H1 (cell line): Measurements from ENCODE around the gene FRY. TPM values are rescaled to one million over a fixed set of nuclear protein-coding genes. Genes with fewer than 3 reads are reported as not detected.

Experiments
- CTCF ChIA-PET: fragments of 300-600 bp; sonication (Branson Sonifier 250); formaldehyde crosslinking; loops from one replicate; lab custom pipeline; 2021; ENCODE audit not compliant: partially characterized antibody; lab: Charles Lee
- POLR2A ChIA-PET: fragments of 300-600 bp; sonication (Branson Sonifier 250); formaldehyde crosslinking; loops from one replicate; lab custom pipeline; 2021; ENCODE audit warnings: inconsistent platforms; ENCODE audit not compliant: partially characterized antibody; lab: Charles Lee
- DNase-seq, 2 experiments: peaks; one replicate each; pipeline versions ENCODE4 v3.0.0 to v3.0.0-alpha.2; 2010 to 2022; ENCODE audit warnings: low spot score in 2 of 2, low read depth in 1 of 2, mixed read lengths in 1 of 2
- FAIRE-seq: peaks from 2 replicates; lab custom pipeline; 2011; peaks lifted over from hg19 to GRCh38; lab: Jason Lieb, UNC
- H2AFZ ChIP-seq: 2 replicates; pipeline ENCODE4 v1.8.1; 2012; ENCODE audit warnings: low read length, inconsistent platforms
- H2AK5ac ChIP-seq: 2 replicates; pipeline ENCODE4 v1.6.1; 2013; ENCODE audit warnings: low read depth, low read length
- H2BK120ac ChIP-seq: replicated peaks from 2 replicates; pipeline ENCODE3; 2013; ENCODE audit warnings: low read depth, low read length, inconsistent platforms
- H2BK12ac ChIP-seq: 2 replicates; pipeline ENCODE4 v1.6.1; 2013; ENCODE audit warnings: low read depth, low read length
- H2BK15ac ChIP-seq: 2 replicates; pipeline ENCODE4 v1.6.1; 2013; ENCODE audit warnings: low read length
- H2BK20ac ChIP-seq: 2 replicates; pipeline ENCODE4 v1.6.1; 2013; ENCODE audit warnings: low read length
- H2BK5ac ChIP-seq: 2 replicates; pipeline ENCODE4 v1.6.1; 2013; ENCODE audit warnings: low read depth, low read length
- H3K14ac ChIP-seq: 2 replicates; pipeline ENCODE4 v1.6.1; 2013; ENCODE audit warnings: inconsistent platforms; ENCODE audit not compliant: insufficient read length
- H3K18ac ChIP-seq: 2 replicates; pipeline ENCODE4 v1.6.1; 2013; ENCODE audit warnings: low read length; ENCODE audit errors: extremely low read depth
- H3K23ac ChIP-seq: 2 replicates; pipeline ENCODE4 v1.6.1; 2013; ENCODE audit warnings: inconsistent platforms; ENCODE audit not compliant: insufficient read length
- H3K23me2 ChIP-seq: 2 replicates; pipeline ENCODE4 v1.6.1; 2013; ENCODE audit warnings: low read depth, low read length
- H3K27ac ChIP-seq: 2 replicates; pipeline ENCODE4 v1.6.1; 2011; ENCODE audit warnings: low read depth, low read length, inconsistent platforms
- H3K27me3 ChIP-seq, 4 experiments: replicated peaks in 1 of 4; 1 replicate in 1 of 4; 2 replicates in 3 of 4; pipeline versions ENCODE4 v1.6.1 to v1.8.1; 2011 to 2013; ENCODE audit warnings: low read length in 3 of 4, mild to moderate bottlenecking in 3 of 4, inconsistent platforms in 2 of 4, mixed read lengths in 2 of 4, moderate library complexity in 1 of 4; ENCODE audit not compliant: control insufficient read depth in 3 of 4, insufficient read depth in 3 of 4; ENCODE audit errors: extremely low read depth in 1 of 4
- H3K36me3 ChIP-seq, 4 experiments: 2 replicates each; pipeline versions ENCODE4 v1.6.1 to v1.8.1; 2011 to 2013; ENCODE audit warnings: mild to moderate bottlenecking in 4 of 4, low read length in 3 of 4, moderate library complexity in 2 of 4, control low read depth in 1 of 4, inconsistent platforms in 1 of 4; ENCODE audit not compliant: insufficient read depth in 4 of 4, control insufficient read depth in 2 of 4
- H3K4ac ChIP-seq: replicated peaks from 2 replicates; pipeline ENCODE3; 2013; ENCODE audit warnings: low read length, low read depth, mixed read lengths, inconsistent platforms; ENCODE audit not compliant: insufficient read length
- H3K4me1 ChIP-seq, 4 experiments: replicated peaks in 1 of 4; 1 replicate in 1 of 4; 2 replicates in 3 of 4; pipeline versions ENCODE4 v1.6.1 to v1.8.1; 2011 to 2013; ENCODE audit warnings: low read length in 3 of 4, inconsistent platforms in 2 of 4, mixed read lengths in 1 of 4; ENCODE audit not compliant: insufficient read depth in 4 of 4, control insufficient read depth in 3 of 4
- H3K4me2 ChIP-seq, 2 experiments: 2 replicates each; pipeline versions ENCODE4 v1.6.1 to v1.8.1; 2011 to 2013; ENCODE audit warnings: low read depth in 2 of 2, low read length in 2 of 2, control low read depth in 1 of 2, inconsistent platforms in 1 of 2, mild to moderate bottlenecking in 1 of 2; ENCODE audit not compliant: insufficient read depth in 1 of 2
- H3K4me3 ChIP-seq, 4 experiments: fragments of 200-600, 300-600 bp in 1 of 4; sonication (generic), shearing (Covaris generic), sonication (Bioruptor Twin) in 1 of 4; 2 replicates each; pipeline versions ENCODE4 v1.5.1 to v1.8.1; 2011 to 2016; ENCODE audit warnings: low read length in 4 of 4, low read depth in 3 of 4, control low read depth in 2 of 4, inconsistent platforms in 2 of 4, mild to moderate bottlenecking in 2 of 4, mixed read lengths in 1 of 4, moderate library complexity in 1 of 4; ENCODE audit not compliant: insufficient read depth in 2 of 4; ENCODE audit errors: extremely low read depth in 1 of 4
- H3K56ac ChIP-seq: replicated peaks from 2 replicates; pipeline ENCODE3; 2013; ENCODE audit warnings: low read depth, mild to moderate bottlenecking, mixed read lengths, low read length, inconsistent platforms; ENCODE audit not compliant: insufficient read length
- H3K79me1 ChIP-seq: 2 replicates; pipeline ENCODE4 v1.6.1; 2013; ENCODE audit warnings: low read depth, low read length, control low read depth
- H3K79me2 ChIP-seq, 2 experiments: 2 replicates each; pipeline versions ENCODE4 v1.6.1 to v1.8.1; 2012 to 2013; ENCODE audit warnings: low read length in 2 of 2, mild to moderate bottlenecking in 2 of 2, inconsistent platforms in 1 of 2; ENCODE audit not compliant: insufficient read depth in 2 of 2, control insufficient read depth in 1 of 2
- H3K9ac ChIP-seq, 4 experiments: replicated peaks in 1 of 4; 1 replicate in 1 of 4; 2 replicates in 3 of 4; pipeline versions ENCODE4 v1.6.1 to v1.8.1; 2011 to 2013; ENCODE audit warnings: low read depth in 3 of 4, low read length in 3 of 4, control low read depth in 2 of 4, mild to moderate bottlenecking in 2 of 4, moderate library complexity in 2 of 4, inconsistent platforms in 1 of 4; ENCODE audit errors: extremely low read depth in 1 of 4
- H3K9me3 ChIP-seq, 2 experiments: 2 replicates each; pipeline versions ENCODE4 v1.6.1 to v1.8.1; 2012 to 2013; ENCODE audit warnings: mild to moderate bottlenecking in 2 of 2, moderate library complexity in 2 of 2, control low read depth in 1 of 2, inconsistent platforms in 1 of 2, low read depth in 1 of 2, low read length in 1 of 2, mixed read lengths in 1 of 2; ENCODE audit not compliant: insufficient read depth in 2 of 2
- H4K20me1 ChIP-seq, 2 experiments: replicated peaks in 1 of 2; 2 replicates each; pipeline versions ENCODE3 to v1.8.1; 2011 to 2013; ENCODE audit warnings: inconsistent platforms in 2 of 2, low read length in 2 of 2, mild to moderate bottlenecking in 1 of 2; ENCODE audit not compliant: insufficient read depth in 2 of 2, control insufficient read depth in 1 of 2
- H4K5ac ChIP-seq: 2 replicates; pipeline ENCODE4 v1.6.1; 2013; ENCODE audit warnings: low read length, low read depth, mixed read lengths, inconsistent platforms; ENCODE audit not compliant: insufficient read length
- H4K8ac ChIP-seq: 2 replicates; pipeline ENCODE4 v1.8.0; 2013; ENCODE audit warnings: mild to moderate bottlenecking, moderate library complexity, low read length, inconsistent platforms; ENCODE audit not compliant: insufficient read depth; ENCODE audit errors: extremely low read depth
- H4K91ac ChIP-seq: replicated peaks from 2 replicates; pipeline ENCODE3; 2013; ENCODE audit warnings: low read length, mixed read lengths, inconsistent platforms; ENCODE audit not compliant: insufficient read length
- CEBPB ChIP-seq: IDR thresholded peaks from 2 replicates; pipeline ENCODE4 v1.6.1; 2012; ENCODE audit warnings: low read depth, low read length
- JUND ChIP-seq: IDR thresholded peaks from 2 replicates; pipeline ENCODE4 v1.6.1; 2011; ENCODE audit warnings: mild to moderate bottlenecking, improper control_type of control experiment, low read length
- KDM4A ChIP-seq: IDR thresholded peaks from one replicate; pipeline ENCODE4 v1.7.1; 2012; ENCODE audit warnings: low read depth, mild to moderate bottlenecking, moderate library complexity, low read length, inconsistent platforms; ENCODE audit not compliant: severe bottlenecking
- POU5F1 ChIP-seq: IDR thresholded peaks from 2 replicates; pipeline ENCODE4 v1.6.1; 2011; ENCODE audit warnings: low read depth, mild to moderate bottlenecking, low read length, moderate library complexity
- TAF7 ChIP-seq: optimal IDR thresholded peaks from 2 replicates; pipeline ENCODE3; 2011; ENCODE audit warnings: low read depth, mild to moderate bottlenecking, inconsistent platforms, low read length, moderate library complexity, borderline replicate concordance
- TCF12 ChIP-seq: IDR thresholded peaks from 2 replicates; pipeline ENCODE4 v1.6.1; 2011; ENCODE audit warnings: low read depth, mild to moderate bottlenecking, low read length
- WGBS, 2 experiments: shearing (Covaris generic) in 1 of 2; methylation state at CpG; one replicate each; pipeline versions ENCODE4 v1.1.6 to v1.1.7; 2013 to 2015; ENCODE audit warnings: low lambda C conversion rate in 2 of 2, mixed read lengths in 2 of 2, inconsistent platforms in 1 of 2, low coverage in 1 of 2, missing lambda C conversion rate in 1 of 2; ENCODE audit not compliant: insufficient replicate concordance in 2 of 2, insufficient coverage in 1 of 2, insufficient read length in 1 of 2; ENCODE audit errors: extremely low coverage in 1 of 2, missing lambda C conversion rate in 1 of 2; 5-methylcytosine and 5-hydroxymethylcytosine counted together
- polyA plus RNA-seq, 7 experiments: library from polyadenylated mRNA; depleted of rRNA in 3 of 7; stranded (reverse) in 5 of 7; unstranded in 2 of 7; fragments of >200 nt in 5 of 7; fragments of 200-250 nt in 2 of 7; gene quantifications; 1 replicate in 5 of 7; 2 replicates in 1 of 7; 4 replicates in 1 of 7; pipeline versions ENCODE4 v1.2.1 to v1.2.3, GENCODE V29; 2011 to 2013; ENCODE audit warnings: missing spikeins in 2 of 7, mixed read lengths in 2 of 7
- total RNA-seq: library from RNA; stranded (reverse); fragmentation: NEBNext Ultra II Directional; extraction: Animal tissue kit (Norgen Biotek cat#: 25700); gene quantifications from 2 replicates; pipeline ENCODE4 v1.2.1, GENCODE V29; 2021

Gene FRY
- total and polyA plus RNA-seq, 2 of the 8 experiments (the other 6 are each of a cell fraction or from before 2014, with no cell fraction given): 4.3 to 9.2 TPM

- Histone ChIP-seq H3K4me1 (no peaks in the 10 kb centered on the region), H3K79me2 (no peaks in the 10 kb centered on the region), H4K20me1 (no peaks in the 10 kb centered on the region), H3K9ac (no peak overlapping the region), H2AFZ (no peak overlapping the region), H2BK120ac (no peak overlapping the region), H3K36me3 (no peaks in the 10 kb centered on the region), H2BK20ac (no peak overlapping the region), H3K4ac (no peak overlapping the region), H3K9me3 (no peaks in the 10 kb centered on the region), H3K4me3 (no peak overlapping the region), H3K79me1 (no peaks in the 10 kb centered on the region), H3K18ac (no peak overlapping the region), H4K91ac (no peak overlapping the region), H2BK12ac (no peak overlapping the region), H3K23ac (no peak overlapping the region), H3K27ac (no peak overlapping the region), H2BK5ac (no peak overlapping the region), H2BK15ac (no peak overlapping the region), H4K8ac (no peak overlapping the region), H2AK5ac (no peak overlapping the region), H4K5ac (no peak overlapping the region), H3K56ac (no peak overlapping the region), H3K23me2 (no peaks in the 10 kb centered on the region), H3K14ac (no peak overlapping the region), H3K4me2 (no peak overlapping the region), H3K27me3 (no peaks in the 10 kb centered on the region; a peak in 1 of 7 replicates)
- DNase-seq (no peak), FAIRE-seq (no peak)
- CTCF ChIA-PET: interaction anchor here (0.5 to 1.9 kb wide), 6 partner anchors 10 to 144 kb away, joined by 3 to 9 read pairs (median 3); no protein-coding TSS in a partner anchor
- TF ChIP-seq POU5F1: no peak
- TF ChIP-seq CEBPB: no peak
- no peak for TF ChIP-seq JUND
- TF ChIP-seq TAF7: no peak
- TF ChIP-seq TCF12: no peak
- TF ChIP-seq KDM4A: no peak
- POLR2A ChIA-PET: interaction anchor here (0.9 to 1.6 kb wide), 2 partner anchors 12 to 15 kb away, joined by 3 to 9 read pairs; partner anchors contain the start of genes BRCA2 and ZAR1L
- 85% methylated on average over 8 of the region's 8 CpGs; no CpG with 5 or more reads in 1 of the 2 experiments for WGBS, 2 experiments
Measured at GRCh38 chr13:32300406-32300805, 268.8 kb downstream of the FRY start.
